HG02884 (cell line): ENCODE results near the gene NHEJ1.

Experiments
- ATAC-seq: cut with Tn5 transposase; IDR thresholded peaks from one replicate; pipeline ENCODE4 v1.9.1; 2021; ENCODE audit warnings: mild to moderate bottlenecking, moderate library complexity; ENCODE audit not compliant: unreplicated experiment

Gene NHEJ1

GRCh38 chr2:219059725-219060682, 100.6 kb downstream of the NHEJ1 start:
- no peak for ATAC-seq

GRCh38 chr2:219059375-219059724, 101.3 kb downstream of the NHEJ1 start:
- no peak for ATAC-seq

- ATAC-seq, result no peak
These were observed 101.9 kb downstream of the NHEJ1 start for GRCh38 chr2:219058541-219059374.

GRCh38 chr2:219057709-219058540, 102.7 kb downstream of the NHEJ1 start:
- ATAC-seq, result peak; percentile 77

- no peak for ATAC-seq
These were observed 103.5 kb downstream of the NHEJ1 start for GRCh38 chr2:219056896-219057708.

- no peak for ATAC-seq
These were observed 104.3 kb downstream of the NHEJ1 start for GRCh38 chr2:219056176-219056895.

GRCh38 chr2:219054956-219055903, 105.4 kb downstream of the NHEJ1 start:
- ATAC-seq, result no peak

GRCh38 chr2:219049282-219049681, 111.3 kb downstream of the NHEJ1 start:
- ATAC-seq, result no peak

GRCh38 chr2:219045937-219046550, 114.6 kb downstream of the NHEJ1 start:
- no peak for ATAC-seq

- no peak for ATAC-seq
These were observed 117.9 kb downstream of the NHEJ1 start for GRCh38 chr2:219042750-219043149.

GRCh38 chr2:219042157-219042556, 118.5 kb downstream of the NHEJ1 start:
- no peak for ATAC-seq

- ATAC-seq, result no peak
These were observed 119.4 kb downstream of the NHEJ1 start, which contains the start of gene CFAP65 for GRCh38 chr2:219041252-219041651. Gene CFAP65, minus strand, starts transcription at chr2:219041516. Its CDS starts 2,468 bp downstream, at chr2:219039048.

- ATAC-seq, result no peak
These were observed 122.0 kb downstream of the NHEJ1 start for GRCh38 chr2:219038600-219038999.

GRCh38 chr2:219037783-219038499, 122.7 kb downstream of the NHEJ1 start:
- ATAC-seq, result no peak

- ATAC-seq, result no peak
These were observed 124.7 kb downstream of the NHEJ1 start for GRCh38 chr2:219035942-219036341.

- no peak for ATAC-seq
These were observed 125.8 kb downstream of the NHEJ1 start for GRCh38 chr2:219034823-219035222.
